Suprapubic skin (tissue), 4 donors: Measurements from ENCODE around the gene CTNNBL1. TPM values are rescaled to one million over a fixed set of nuclear protein-coding genes. Genes with fewer than 3 reads are reported as not detected.

ENCODE experiments used
- DNase-seq, 2 donors: peaks; one replicate each; pipeline ENCODE4 v3.0.0-alpha.2; 2019; ENCODE audit warnings: low spot score in 2 of 2
- H3K27ac ChIP-seq: fragments of 200-600 bp; sonication (generic); one replicate; pipeline ENCODE4 v1.5.1; 2019
- H3K27me3 ChIP-seq: fragments of 200-600 bp; sonication (generic); one replicate; pipeline ENCODE4 v1.5.1; 2019
- H3K36me3 ChIP-seq: fragments of 200-600 bp; sonication (generic); one replicate; pipeline ENCODE4 v1.5.1; 2019
- H3K4me1 ChIP-seq: fragments of 200-600 bp; sonication (generic); one replicate; pipeline ENCODE4 v1.5.1; 2019
- H3K4me3 ChIP-seq: fragments of 200-600 bp; sonication (generic); one replicate; pipeline ENCODE4 v1.5.1; 2019; ENCODE audit warnings: mild to moderate bottlenecking
- H3K9me3 ChIP-seq: fragments of 200-600 bp; sonication (generic); one replicate; pipeline ENCODE4 v1.5.1; 2019
- CTCF ChIP-seq, 2 donors: fragments of 200-600 bp in 1 of 2; fragments of 450-650 bp in 1 of 2; sonication (generic) in 1 of 2; IDR thresholded peaks; one replicate each; pipeline ENCODE4 v1.5.1; 2016 to 2019; ENCODE audit warnings: antibody characterized with exemption in 2 of 2, mild to moderate bottlenecking in 1 of 2, moderate library complexity in 1 of 2
- EP300 ChIP-seq: sonication (generic); formaldehyde crosslinking; IDR thresholded peaks from one replicate; pipeline ENCODE4 v1.6.1; 2017; ENCODE audit warnings: antibody characterized with exemption
- POLR2A ChIP-seq, 2 donors: fragments of 450-650 bp; IDR thresholded peaks; one replicate each; pipeline ENCODE4 v1.6.1; 2017; ENCODE audit warnings: antibody characterized with exemption in 2 of 2, mild to moderate bottlenecking in 2 of 2, moderate library complexity in 2 of 2
- POLR2AphosphoS5 ChIP-seq, 3 donors: sonication (generic); formaldehyde crosslinking; IDR thresholded peaks; one replicate each; pipeline ENCODE4 v1.6.1; 2017; ENCODE audit warnings: antibody characterized with exemption in 3 of 3
- WGBS: methylation state at CpG from one replicate; pipeline ENCODE4 v1.1.5; 2018; 5-methylcytosine and 5-hydroxymethylcytosine counted together
- total RNA-seq, 4 donors: library from RNA; depleted of rRNA; stranded (reverse); fragments of >200 nt; gene quantifications; one replicate each; pipeline ENCODE4 v1.1.0, GENCODE V29; 2016

CTNNBL1 gene
- total RNA-seq, 4 donors from 2014 or later = 17.2 to 27.4 (median 26.1) TPM

- TF ChIP-seq CTCF (IDR thresholded peaks at IDR 0.05) (no peak), EP300 (no peak), POLR2AphosphoS5 (IDR thresholded peaks at IDR 0.05) (no peak), POLR2A (IDR thresholded peaks at IDR 0.05) (no peak)
- Histone ChIP-seq H3K36me3 (peaks cover 44% of the 10 kb centered on the region), H3K27me3 (no peaks in the 10 kb centered on the region), H3K4me3 (no peak overlapping the region), H3K9me3 (no peaks in the 10 kb centered on the region), H3K27ac (no peak overlapping the region), H3K4me1 (no peaks in the 10 kb centered on the region)
- WGBS = 95% methylated on average over 4 of the region's 4 CpGs
- no peak for DNase-seq
These were observed 106.8 kb downstream of the CTNNBL1 start for GRCh38 chr20:37800618-37801017.

- WGBS = 69% methylated on average over 2 of the region's 2 CpGs
- Histone ChIP-seq H3K36me3 (peaks cover 49% of the 10 kb centered on the region), H3K4me3 (no peak overlapping the region), H3K27me3 (no peaks in the 10 kb centered on the region), H3K9me3 (no peaks in the 10 kb centered on the region), H3K4me1 (no peaks in the 10 kb centered on the region), H3K27ac (no peak overlapping the region)
- no peak for TF ChIP-seq POLR2AphosphoS5 (IDR thresholded peaks at IDR 0.05)
- no peak for TF ChIP-seq EP300
- TF ChIP-seq CTCF (IDR thresholded peaks at IDR 0.05) = no peak
- no peak for TF ChIP-seq POLR2A (IDR thresholded peaks at IDR 0.05)
- no peak for DNase-seq
These were observed 108.1 kb downstream of the CTNNBL1 start for GRCh38 chr20:37801921-37802320.

- Histone ChIP-seq H3K27ac (no peak overlapping the region), H3K36me3 (peaks cover 50% of the 10 kb centered on the region), H3K4me3 (no peak overlapping the region), H3K9me3 (no peaks in the 10 kb centered on the region), H3K4me1 (no peaks in the 10 kb centered on the region), H3K27me3 (no peaks in the 10 kb centered on the region)
- WGBS = 83% methylated on average over 8 of the region's 8 CpGs
- TF ChIP-seq EP300 (no peak), POLR2A (IDR thresholded peaks at IDR 0.05) (no peak), CTCF (IDR thresholded peaks at IDR 0.05) (no peak), POLR2AphosphoS5 (IDR thresholded peaks at IDR 0.05) (no peak)
- DNase-seq = no peak
These were observed 109.8 kb downstream of the CTNNBL1 start for GRCh38 chr20:37803438-37804307.

GRCh38 chr20:37804584-37805566, 111.0 kb downstream of the CTNNBL1 start:
- H3K27ac ChIP-seq = no peak overlapping the region
- DNase-seq = no peak

More at GRCh38 chr20:37804584-37805566, 111.0 kb downstream of the CTNNBL1 start:
- Histone ChIP-seq H3K9me3 (no peaks in the 10 kb centered on the region), H3K4me1 (no peaks in the 10 kb centered on the region), H3K36me3 (peaks cover 51% of the 10 kb centered on the region), H3K4me3 (no peak overlapping the region), H3K27me3 (no peaks in the 10 kb centered on the region)
- TF ChIP-seq POLR2A (IDR thresholded peaks at IDR 0.05) (no peak), EP300 (no peak), POLR2AphosphoS5 (IDR thresholded peaks at IDR 0.05) (no peak), CTCF (IDR thresholded peaks at IDR 0.05) (no peak)
- WGBS = 86% methylated on average over 16 of the region's 16 CpGs
